NCI-H1092 (cell line): ENCODE results near the gene MEPCE.
"Not testable (repeated sequence)": the region's sequence is repeated elsewhere in the genome, so short reads cannot be mapped to it uniquely, and the experiment has no call there.

Experiments used
- DNase-seq: peaks from one replicate; lab custom pipeline; 2025; lab: John Stamatoyannopoulos, UW

Gene MEPCE, protein sequence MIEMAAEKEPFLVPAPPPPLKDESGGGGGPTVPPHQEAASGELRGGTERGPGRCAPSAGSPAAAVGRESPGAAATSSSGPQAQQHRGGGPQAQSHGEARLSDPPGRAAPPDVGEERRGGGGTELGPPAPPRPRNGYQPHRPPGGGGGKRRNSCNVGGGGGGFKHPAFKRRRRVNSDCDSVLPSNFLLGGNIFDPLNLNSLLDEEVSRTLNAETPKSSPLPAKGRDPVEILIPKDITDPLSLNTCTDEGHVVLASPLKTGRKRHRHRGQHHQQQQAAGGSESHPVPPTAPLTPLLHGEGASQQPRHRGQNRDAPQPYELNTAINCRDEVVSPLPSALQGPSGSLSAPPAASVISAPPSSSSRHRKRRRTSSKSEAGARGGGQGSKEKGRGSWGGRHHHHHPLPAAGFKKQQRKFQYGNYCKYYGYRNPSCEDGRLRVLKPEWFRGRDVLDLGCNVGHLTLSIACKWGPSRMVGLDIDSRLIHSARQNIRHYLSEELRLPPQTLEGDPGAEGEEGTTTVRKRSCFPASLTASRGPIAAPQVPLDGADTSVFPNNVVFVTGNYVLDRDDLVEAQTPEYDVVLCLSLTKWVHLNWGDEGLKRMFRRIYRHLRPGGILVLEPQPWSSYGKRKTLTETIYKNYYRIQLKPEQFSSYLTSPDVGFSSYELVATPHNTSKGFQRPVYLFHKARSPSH

DNA sequence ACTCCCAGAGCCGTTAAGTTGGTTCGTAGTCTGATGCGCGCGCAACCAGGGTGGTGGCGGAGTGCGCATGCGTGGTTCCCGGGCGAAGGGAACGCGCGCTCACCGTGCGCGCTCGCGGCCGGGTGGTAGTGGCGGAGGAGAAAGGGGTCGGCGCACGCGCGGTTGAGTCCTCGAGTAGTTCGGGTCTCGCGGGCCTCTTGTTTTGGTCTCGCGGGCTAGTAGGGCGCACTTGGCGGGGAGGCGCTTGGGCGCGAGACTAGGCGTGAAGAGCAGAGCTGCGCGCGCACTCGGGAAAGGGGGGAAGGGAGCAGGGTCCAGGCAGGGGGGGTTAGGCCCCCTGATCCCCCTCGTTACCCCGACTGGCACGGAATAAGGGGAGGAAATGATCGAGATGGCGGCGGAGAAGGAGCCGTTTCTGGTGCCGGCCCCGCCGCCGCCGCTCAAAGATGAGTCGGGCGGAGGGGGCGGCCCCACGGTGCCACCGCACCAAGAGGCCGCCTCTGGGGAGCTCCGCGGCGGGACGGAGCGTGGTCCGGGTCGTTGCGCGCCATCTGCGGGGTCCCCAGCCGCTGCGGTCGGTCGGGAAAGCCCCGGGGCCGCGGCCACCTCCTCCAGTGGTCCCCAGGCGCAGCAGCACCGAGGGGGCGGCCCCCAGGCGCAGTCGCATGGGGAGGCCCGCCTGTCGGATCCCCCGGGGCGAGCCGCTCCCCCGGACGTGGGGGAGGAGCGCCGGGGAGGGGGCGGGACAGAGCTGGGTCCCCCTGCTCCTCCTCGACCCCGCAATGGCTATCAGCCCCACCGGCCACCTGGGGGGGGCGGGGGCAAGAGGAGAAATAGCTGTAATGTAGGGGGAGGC is at the start of gene MEPCE:
Gene MEPCE (plus strand): TSS at position 195 of the 856 bp plus-strand sequence. CDS start 188 bp downstream, at position 383.
- peak; percentile 99 for DNase-seq

DNA sequence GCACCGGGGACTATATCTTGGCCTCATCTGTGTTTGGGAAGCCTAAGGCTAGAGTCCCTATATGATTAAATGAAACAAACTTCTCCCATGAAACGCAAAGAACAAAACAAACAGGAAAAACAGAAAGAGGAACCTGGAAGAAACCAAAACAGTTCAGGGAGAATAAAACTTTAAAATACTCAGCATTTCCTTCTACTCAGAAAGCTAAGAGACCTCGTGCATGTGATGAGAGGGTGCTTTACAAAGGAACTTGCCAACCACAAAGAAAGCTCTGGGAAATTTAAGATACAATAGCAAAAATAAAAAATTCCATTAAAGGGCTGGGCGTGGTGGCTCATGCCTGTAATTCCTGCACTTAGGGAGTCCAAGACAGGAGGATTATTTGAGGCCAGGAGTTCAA is 49.4 kb upstream of the MEPCE start:
- no peak for DNase-seq

DNA sequence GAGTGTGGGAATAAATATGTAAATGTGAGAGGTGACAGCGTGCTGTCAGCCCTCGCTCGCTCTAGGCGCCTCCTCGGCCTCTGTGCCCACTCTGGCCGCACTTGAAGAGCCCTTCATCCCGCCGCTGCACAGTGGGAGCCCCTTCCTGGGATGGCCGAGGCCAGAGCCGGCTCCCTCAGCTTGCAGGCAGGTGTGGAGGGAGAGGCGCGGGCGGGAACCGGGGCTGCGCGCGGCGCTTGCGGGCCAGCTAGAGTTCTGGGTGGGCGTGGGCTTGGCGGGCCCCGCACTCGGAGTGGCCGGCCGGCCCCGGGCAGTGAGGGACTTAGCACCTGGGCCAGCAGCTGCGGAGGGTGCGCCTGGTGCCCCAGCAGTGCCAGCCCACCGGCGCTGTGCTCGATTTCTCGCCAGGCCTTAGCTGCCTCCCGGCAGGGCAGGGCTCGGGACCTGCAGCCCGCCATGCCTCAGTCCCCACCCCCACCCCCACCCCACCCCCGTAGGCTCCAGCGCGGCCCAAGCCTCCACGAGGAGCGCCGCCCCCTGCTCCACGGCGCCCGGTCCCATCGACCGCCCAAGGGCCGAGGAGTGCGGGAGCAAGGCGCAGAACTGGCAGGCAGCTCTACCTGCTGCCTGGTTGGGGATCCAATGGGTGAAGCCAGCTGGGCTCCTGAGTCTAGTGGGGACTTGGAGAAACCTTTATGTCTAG is 47.9 kb upstream of the MEPCE start:
- DNase-seq = not testable (repeated sequence)

DNA sequence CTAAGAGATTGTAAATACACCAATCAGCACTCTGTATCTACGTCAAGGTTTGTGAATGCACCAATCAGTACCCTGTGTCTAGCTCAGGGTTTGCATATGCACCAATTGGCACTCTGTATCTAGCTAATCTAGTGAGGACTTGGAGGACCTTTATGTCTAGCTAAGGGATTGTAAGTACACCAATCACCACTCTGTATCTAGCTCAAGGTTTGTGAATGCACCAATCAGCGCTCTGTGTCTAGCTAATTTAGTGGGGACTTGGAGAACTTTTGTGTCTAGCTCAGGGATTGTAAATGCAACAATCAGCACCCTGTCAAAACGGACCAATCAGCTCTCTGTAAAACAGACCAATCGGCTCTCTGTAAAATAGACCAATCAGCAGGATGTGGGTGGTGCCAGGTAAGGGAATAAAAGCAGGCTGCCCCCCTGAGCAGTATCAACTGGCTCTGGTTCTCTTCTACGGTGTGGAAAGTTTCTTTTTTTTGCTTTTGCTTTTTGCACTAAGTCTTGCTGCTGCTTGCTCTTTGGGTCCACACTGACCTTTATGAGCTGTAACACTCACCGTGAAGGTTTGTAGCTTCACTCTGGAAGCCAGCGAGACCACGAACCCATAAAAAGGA is 47.3 kb upstream of the MEPCE start:
- DNase-seq = peak; percentile 10

DNA sequence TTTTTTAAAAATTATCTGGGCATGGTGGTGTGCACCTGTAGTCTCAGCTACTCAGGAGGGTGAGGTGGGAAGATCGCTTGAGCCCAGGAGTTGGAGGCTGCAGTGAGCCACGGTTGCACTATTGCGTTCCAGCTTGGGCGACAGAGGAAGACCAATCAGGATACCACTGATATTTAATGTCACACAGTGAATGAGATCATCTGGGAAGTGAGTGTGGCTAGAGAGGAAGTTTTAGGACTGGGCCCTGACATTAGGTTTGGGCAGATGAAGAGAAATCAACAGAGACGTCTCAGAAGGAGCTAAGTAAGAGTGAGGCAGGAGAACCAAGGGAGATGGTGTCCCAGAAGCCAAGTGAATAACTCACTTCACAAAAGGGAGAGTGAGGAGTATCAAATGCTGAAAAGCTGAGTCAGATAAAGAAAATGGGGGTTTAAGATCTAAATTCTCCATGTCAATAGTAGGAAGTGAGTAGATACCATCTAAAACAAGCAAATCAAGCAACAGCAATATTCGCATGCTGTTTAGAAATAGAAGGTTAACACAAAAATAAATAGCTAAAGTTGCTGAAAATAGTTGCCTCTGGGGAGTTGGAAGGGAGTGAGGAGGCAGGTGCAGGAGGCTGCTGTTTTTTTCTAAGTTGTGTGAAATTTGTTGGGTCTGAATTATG is 44.9 kb upstream of the MEPCE start:
- DNase-seq = no peak

DNA sequence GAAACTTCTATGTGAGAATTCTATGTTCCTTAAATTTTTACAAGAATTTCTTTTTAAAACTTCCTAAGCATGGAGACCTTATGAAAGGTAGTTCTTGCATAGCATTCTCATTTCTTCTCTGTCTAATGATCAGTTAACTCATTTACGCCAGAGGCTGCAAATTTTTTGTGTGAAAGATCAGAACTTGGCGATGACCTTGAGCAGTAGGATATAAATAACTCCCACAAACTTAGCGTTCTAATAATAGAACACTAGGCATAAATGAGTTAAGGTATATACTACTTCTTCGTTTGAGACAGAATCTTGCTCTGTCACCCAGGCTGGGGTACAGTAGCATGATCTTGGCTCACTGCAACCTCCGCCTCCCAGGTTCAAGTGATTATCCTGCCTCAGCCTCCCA is 42.7 kb upstream of the MEPCE start:
- no peak for DNase-seq

DNA sequence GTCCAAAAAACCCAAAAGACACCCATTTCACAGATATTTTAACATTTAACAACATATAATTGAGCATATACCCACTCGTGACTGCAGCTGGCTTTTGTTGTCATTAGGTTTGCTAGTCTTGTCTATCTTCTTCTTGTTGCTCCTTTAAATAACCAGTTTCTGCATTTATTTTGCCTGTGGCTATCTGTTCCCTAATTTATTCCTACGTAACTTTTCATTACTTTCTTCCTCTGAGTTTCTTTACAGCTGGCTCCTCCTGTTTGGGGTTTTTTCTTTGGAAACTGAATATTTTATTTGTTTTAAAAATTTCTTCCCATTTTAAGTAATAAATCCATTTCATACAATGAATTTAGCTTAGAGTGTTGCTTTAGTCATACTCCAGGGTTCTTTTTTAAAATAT is 41.9 kb upstream of the MEPCE start:
- no peak for DNase-seq

DNA sequence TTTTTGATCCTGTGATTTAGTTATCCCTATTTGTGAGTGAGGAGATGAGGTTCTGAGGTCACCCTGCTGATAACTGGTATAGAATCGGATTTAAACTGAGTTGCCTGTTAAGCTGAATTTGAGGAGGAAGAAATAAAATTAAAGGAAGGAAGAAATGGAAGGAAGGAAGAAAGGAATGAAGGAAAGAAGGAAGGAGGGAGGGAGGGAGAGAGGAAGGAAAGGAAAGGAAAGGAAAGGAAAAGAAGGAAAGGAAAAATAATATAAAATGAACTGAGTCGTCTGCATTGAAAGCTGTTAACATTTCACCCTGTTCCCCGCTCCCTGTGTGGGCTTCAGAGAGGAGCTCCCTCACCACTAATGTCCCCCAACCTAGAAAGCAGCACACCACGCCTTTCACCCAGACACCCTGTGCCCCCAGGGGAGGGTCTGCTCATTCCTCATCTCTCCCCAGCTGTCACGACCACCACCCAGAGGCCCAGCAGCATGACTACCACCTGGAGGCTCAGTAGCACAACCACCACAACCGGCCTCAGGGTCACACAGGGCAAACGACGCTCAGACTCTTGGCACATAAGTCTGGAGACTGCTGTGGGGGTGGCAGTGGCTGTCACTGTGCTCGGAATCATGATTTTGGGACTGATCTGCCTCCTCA is 40.1 kb upstream of the MEPCE start:
- DNase-seq = no peak

DNA sequence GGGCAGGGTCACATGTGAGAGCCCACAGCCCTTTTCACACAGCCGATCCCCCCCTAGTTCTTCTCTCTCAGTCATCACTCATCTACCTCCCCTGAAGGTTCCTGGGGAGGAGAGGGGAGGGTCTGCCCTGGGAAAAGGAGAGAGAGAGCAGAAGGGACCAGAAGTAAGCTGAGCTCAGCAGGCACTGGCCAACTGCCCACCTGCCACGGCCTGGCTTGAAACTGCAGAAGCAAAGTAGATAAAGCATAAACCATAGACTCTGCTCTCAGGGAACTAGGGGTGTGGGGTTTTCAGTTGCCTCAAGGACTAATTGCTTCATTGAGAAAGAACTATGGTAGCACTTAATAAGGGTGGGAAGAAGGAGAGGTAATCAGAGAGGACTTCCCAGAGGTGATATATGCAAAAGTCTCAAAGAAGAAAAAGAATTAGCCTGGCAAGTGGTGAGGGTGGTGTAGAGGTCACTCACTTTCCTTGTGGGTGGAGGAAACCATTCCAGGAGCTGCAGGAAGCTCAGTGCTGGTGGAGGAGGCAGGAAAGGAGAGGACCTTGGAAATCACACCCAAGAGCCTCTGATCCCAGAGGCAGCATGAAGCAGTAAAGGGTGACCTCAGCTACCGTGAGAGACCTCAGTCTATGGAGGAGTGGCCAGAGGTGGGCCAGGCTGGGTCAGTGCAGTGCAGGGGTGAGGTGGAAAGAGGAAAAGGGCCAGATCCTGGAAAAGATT is 39.2 kb upstream of the MEPCE start:
- DNase-seq = no peak

DNA sequence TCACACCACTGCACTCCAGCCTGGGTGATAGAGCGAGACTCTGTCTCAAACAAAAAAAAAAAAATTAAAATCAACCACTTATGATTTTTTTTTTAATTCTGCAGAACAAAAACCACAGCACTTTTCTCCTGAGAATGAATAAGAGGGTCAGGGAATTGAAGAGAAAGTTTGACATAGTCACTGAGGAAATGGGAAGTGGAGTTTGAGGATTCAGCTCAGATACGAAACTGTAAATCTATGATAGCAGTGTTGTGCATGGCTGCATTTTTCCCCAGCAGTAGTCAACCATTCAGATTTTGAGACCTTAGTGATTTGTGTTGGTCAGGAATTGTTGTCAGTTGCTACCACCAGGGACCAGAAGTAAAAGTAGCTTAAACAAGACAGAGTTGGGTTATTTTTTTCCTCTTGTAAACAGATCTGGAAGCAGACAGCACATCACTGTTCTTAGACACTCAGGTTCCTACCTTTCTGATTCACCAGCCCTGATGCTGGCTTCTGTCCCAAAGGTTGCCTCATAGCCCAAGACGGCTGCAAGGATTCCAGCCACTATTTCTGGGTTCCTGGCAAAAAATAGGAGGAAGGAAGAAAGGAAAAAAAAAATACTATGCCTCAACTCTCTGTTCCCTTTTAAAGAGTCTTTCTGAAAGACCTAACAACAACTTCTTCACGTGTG is 36.3 kb upstream of the MEPCE start:
- DNase-seq = no peak

DNA sequence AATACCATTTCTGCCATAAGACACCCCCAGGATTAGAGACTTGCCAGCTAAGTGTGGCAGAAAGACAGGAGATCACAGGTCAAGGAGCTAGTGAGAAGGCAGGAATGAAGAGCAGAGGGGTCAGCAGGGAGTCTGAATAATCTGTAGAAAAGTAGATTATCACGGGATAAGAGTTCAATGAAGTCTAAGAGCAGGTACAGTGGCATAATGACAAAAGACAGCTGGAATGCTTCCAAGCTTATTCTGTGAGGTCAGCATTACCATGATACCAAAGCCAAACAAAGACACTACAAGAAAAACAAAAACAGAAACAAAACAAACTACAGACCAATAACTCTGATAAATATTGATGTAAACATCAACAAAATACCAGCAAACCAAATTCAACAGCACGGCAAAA is 35.6 kb upstream of the MEPCE start:
- no peak for DNase-seq

DNA sequence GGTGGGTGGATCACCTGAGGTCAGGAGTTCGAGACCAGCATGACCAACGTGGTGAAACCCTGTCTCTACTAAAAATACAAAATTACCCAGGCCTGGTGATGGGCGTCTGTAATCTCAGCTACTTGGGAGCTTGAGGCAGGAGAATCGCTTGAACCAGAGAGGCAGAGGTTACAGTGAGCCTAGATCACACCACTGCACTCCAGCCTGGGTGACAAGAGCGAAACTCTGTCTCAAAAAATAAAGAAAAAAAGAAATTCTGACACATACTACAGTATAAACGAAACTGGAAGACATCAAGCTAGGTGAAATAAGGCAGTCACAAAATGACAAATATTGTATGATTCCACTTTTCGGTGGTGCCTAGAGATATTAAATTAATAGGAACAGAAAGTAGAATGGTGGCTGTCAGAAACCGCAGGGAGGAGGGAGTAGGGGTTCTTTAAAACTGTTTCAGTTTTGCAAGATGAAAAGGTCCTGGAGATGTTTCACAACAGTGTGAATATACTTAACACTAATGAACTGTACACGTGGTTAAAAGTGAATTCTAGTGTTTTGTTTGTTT is 33.1 kb upstream of the MEPCE start:
- DNase-seq = no peak

DNA sequence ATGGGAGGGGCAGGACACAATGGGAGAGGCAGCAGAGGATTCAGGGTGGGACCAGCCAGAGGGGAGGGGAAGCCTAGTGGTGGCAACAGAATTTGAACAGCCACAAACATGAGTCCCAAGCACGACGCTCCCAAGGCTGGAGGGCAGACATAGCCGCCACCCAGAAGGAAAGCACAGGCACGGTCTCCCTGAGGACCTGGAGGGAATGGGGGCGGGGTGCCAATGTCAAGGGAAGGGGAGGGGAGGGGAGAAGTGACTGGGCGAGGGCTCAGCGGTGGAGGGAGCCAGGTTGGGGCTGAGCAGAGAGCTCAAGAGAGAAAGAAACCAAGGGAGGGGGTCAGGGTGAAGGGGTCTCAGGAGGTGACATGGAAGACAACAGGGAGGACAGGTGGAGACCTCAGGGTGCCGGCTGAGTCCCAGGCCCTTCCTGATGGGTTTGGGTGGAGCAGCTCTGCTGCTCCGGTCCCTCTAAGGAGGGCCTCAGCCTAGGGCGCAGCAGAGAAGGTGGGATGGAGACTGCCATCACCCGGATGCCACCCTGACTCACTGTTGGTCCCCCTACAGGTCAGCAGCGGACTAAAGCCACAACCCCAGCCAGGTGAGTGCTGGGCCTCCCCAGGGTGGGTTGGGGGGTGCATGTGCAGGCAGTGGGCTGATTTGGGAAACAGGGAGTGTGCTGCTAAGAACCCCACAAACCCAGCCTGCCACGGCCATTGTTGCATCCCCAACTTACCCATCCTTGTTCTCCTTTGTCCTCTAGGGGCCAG is 32.1 kb upstream of the MEPCE start:
- DNase-seq = no peak

DNA sequence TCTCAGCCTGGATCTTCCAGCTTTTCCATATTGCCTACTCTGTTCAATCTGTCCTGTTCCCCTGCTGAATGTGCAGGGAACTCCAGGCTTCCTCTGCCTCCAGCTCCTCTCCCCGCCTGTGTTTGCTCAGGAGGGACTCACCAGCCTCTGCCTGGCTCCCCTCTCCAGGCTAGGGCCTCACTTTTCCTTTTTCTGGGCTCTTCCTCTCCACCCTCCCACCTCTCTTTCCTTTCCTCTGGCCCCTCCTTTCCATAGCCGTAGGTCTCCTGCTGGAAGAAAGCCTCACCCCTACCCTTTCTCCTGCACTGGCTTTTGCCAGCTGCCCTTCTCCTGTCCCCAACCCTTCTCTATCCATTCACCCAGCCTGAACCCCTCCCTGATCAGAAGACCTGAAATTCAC is 31.4 kb upstream of the MEPCE start:
- DNase-seq = no peak

DNA sequence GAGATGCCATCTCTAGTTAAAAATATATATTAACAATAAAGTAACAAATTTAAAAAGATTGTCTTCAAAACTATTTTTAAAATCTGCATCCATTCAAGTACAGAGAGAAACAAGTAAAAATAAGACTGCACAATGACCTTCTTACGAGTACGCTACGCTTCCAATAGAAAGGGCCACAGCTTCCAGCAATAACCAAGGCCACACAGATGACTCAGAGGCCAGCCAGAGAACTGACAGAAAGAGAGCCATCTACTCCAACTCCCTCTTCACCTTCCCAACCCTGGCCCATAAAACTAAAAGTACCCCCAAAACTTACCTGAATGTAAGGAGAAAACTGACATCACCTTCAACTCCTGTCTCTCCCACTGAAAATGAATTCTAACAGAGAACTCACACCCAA is 29.6 kb upstream of the MEPCE start:
- DNase-seq = no peak

DNA sequence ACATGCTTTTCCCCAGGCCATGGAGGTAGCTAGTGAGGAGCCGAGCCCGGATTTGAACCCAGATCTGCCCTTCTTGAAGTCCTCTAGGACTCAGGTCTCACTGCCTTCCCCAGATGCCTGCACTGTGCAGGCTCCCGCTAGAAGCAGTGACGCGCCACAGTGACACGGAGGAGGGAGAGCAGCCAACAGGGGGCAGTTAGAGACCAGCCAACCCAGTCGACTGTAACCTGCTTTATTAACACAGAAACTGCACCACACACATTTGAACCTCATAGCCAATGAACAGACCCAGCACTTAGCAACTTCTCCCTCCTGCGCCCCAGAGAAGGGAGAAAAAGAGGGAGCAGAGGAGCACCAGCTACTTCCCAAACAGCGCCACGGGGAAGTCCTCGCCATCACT is 29.0 kb upstream of the MEPCE start:
- DNase-seq = no peak

DNA sequence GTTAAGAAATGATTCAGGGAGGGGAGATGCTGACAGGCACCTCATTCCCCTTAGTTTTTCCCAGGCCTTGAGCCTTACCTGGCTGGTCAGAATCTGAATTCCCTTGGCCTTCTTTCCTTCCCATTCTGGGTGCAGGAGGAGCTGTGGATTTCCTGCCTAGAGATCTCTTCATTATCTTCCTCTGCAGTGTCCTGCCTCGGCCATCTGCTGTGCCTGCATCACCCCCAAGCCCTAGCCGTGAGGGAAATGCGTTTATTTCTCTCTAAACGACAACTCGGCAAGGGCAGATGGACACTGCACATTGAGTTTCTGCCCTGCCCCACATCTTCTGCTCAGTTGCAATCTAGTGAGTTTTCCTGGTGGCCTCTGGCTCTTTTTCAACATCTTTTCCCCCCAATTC is 27.8 kb upstream of the MEPCE start:
- no peak for DNase-seq

DNA sequence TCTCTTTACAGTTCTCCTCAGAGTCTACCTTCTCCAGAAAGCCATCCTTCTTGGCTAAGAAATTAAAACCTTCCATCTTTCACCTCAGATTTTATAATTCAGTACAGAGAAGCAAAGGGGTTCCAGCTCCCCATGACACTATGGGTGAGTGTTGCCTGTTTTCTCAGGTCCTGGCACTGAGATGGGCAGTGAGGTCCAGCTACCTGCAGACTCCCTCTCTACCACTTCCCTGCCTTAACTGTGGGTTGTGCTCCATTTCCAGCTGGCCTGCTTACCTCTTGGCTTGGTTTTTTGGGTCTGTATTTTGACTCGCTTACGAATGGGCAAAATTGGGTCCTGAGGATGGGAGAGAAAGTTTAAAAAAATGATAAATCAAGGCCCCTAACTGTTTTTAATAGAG is 27.4 kb upstream of the MEPCE start:
- DNase-seq = no peak
